Measurements from ENCODE around the gene STARD13.
A peak's percentile ranks its signal among the peaks of the same experiment; 100 is the strongest.

The STARD13 gene

DNA sequence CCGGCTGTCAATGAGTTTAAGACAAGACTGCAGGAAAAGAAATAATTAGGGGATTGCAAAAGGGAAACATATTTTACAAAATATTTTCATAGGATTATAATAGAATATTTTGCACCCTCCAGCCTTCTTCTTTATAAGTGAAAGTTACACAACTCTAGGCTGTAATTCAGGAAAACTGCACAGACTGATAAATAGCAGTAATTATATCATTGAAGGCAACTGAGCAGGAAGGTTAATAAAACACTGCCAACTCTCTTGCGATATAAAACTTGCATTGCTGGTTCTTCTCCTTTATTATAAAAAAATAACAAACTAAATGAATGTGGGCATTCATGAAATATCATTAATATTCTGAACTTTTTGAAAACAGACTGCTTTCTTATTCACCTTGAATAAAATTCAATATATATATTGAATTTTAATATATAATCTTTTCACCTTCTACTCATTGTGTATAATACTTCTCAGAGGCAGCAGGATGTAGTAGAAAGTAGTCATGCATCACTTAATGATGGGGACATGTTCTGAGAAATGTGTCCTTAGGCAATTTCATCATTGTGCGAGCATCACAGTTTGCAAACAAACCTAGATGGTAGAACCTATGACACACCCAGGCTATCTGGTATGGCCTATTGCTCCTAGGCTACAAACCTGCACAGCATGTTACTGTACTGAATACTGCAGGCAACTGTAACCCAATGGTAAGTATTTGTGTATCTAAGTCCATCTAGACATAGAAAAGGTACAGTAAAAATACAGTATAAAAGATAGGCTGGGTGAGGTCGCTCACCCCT, 24.9 kb upstream of the STARD13 start:
- no peak for DNase-seq

DNA sequence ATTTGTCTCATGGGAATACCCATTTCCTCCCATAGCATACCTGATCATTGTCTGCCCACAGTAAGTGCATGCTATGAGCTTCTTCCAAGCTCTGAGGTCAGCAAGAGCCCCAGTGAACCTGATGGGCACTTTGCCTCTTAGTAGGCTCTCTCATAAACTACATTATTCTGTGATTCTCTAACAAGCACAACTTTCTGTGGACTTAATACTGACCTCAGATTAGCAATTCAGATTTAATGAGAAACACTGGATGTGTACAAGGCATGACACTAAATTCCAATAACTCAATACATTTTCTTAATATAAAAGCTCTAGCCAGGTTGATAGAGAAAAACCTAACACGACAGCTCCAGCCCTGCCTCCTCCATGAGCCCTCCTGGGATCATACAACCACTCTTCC, 23.3 kb upstream of the STARD13 start:
- no peak for DNase-seq

DNA sequence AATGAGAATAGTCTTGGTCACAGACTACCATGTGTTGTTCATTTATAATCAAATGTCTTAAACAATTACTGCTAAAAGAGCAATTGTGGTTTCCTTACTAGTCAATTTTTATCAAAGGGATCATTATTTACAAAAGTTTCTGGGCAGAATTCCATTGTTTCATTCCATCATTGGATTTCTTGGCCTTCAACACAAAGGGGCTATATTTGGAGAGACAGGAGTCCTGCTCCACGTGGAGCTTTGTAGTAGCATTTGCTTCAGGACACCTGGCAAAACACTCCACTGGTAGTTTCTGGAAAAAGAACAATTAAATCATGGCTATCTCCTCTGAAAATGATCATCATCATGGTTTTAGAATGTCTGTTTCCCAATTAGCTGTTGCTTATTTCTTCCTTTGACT, 22.3 kb upstream of the STARD13 start:
- no peak for DNase-seq

DNA sequence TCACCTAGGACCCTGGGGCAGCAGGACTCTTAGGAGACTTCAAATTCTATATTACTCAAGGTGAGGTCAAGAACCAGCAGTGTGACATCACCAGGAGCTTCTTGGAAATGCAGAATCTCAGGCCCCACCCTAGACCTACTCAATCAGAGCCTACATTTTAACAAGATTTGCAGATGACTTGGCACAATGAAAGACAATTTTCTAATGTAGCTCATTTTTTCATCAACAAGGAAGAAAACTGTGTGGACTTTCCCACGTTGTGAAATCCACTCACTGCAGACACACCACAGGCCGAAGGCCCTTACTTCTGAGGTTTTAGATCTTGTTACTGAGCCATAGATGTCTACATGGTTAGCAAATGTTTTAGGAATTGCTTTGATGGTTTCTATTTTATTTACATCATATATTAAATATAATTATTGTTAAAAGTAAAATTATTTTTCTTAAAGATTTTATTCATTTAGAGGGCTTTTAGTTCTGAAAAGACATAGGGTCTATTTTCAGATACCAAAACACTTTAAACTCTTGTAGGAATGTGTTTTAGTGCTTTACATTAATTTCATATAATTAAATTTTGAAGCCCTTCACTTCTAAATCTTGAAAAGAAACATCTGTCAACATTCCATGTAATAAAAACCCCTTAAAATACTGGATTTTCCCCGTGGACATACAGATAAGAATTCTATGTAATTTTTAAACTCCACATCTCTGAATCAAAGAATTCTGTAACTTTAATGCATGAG, 18.5 kb upstream of the STARD13 start:
- DNase-seq: no peak

DNA sequence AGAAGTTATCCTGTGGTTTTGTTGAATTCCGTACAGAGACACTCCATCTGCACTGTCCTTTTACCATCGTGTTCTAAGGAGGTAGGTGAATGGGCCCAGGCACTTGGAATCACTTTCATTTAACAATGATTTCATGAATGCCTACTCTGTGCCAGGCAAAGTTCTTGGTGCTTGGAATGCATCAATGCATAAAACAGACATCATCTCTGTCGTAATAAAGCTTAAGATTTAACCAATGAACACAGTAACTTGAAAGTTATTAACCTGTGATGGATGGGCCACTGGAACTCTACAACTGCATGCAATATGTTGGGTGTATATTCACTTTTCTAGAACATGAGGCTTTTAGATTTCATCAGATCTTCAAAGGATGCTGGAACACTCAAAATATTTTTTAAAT, 14.1 kb upstream of the STARD13 start:
- DNase-seq: no peak

DNA sequence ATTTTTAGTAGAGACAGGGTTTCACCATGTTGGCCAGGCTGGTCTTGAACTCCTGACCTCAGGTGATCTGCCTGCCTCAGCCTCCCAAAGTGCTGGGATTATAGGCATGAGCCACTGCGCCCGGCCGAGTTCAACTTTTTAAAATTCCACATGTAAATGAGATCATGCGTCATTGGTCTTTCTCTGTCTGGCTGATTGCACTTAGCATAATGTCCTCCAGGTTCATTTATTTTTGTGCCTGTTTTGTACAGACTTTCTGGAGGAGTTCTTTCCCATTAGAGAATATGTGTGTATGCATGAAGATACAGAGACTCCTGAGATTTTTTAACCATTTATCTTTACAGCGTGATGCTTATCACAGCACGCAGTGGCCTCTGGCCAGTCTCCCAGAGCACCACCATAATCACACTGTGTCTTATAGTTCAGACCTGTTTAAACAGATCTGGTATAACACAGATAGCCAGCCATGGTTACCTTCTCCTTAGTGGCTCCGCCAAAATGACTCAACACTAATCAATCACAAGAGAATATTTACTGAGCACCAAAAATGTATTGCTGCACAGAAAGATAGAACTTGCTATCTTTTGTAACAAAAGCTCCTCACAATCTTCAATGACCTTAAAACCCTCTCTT, 11.4 kb upstream of the STARD13 start:
- DNase-seq: no peak

DNA sequence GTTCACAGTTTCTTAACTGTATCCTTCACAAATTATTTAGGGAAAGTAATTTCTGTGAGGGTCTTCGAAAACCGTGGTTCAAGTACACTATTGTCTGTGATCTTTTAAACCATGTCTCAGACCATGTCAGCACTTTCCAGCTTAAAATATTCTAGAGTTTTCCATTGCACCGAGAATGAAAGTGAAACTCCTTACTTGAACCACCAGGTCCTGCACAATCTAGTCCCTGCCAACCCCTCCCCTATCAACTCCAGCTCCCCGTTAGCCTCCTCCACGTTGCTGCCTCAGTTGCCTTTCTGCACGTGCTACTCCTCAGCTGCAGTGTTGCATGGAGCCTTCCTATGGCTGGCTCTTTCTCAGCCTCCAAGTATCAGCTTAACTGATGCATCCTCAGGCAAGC, 7.2 kb upstream of the STARD13 start:
- DNase-seq: no peak

DNA sequence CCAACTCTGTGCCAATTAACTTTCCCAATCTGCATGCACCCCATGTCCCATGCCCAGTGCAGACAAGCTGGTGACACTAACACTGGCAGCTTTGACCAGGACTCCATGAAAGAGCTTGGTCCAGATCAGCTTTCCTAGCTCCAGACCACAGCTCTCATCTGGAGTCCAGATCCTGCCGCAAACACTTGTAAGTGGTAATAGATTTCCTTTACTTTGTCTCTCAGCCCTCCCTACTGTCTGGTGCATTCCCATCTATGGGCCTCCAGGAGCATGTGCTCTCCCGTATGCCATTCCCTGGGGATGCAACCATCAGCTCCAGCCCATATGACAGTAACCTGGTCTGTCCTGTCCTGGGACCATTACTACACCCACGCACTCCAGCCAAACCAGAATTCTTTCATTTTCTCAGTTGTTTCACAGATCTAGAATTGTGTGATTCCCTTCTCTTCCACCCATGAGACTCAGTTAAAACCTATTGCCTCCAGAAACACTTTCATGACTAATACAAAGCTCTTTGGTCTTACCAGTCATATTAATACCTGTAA, 4.9 kb upstream of the STARD13 start:
- no peak for DNase-seq

DNA sequence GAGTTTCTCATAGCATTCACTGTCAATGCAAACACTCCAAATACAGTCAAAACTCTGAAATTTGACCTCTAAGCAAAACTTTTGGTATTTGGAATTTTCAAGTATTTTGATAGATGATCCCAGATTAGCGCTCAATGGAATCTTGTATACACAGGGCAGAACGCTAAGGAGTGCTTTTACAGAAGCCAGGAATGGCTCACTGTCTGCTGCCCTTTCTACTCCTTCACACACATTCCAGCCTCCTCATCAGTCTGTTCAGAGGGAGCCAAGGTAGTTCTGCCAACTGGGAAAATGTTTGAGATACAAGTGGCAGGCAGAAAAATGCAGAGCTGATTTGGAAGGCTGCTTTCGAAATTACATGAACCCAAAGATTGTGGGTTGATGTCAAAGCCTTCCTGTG, 4.4 kb upstream of the STARD13 start:
- no peak for DNase-seq

DNA sequence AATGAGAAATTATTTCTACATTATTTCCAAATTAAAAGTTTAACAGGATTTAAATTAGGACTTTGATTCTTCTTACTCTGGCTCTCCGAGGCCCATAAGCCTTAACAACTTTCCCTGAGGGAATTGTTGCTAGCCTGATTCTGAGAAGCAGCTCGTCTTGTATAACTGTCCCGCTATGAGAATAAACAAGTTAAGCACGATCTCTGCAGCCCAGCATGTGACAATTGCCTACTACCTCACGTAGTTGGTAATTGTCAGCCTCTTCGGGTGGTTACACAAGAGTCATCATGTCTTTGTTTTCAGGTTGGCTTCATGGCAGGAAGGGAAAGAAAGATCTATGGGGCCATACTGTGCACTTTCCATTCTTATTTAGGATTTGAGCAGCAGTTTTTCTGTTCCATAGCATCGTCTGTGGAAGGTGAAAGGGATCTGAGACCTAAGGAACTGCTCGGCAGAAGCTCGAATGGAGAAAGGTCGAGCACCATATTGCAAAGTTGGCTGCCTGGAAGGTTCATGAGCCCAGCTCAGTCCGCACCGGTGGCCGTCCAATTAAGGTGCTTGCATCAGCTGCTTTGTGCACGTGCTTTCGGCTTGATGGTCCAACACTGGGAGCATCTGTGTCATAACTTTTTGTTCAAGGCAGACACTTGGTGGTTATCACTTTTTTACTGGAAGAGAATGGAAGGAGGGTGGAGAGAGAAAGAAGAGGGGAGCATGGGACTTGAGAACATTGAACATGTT, 1.8 kb upstream of the STARD13 start:
- no peak for DNase-seq

DNA sequence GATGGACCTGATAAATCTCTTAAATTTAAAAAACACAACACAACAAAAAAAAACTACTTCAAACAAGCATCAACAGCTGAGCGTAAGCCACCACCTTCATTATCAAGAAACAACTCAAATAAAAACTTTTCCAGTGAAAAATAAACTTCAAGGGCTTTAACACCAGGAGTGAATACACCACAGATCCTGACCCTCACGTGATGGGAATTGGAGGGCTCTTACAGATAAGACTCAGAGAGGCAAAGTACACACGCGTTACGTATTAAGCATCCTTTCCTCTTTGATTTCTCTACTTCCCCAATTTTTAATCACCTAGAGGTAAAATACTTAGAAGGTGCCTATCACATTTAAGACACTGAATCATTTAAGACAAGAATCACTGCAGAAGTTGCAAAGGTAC, 573 bp upstream of the STARD13 start:
- no peak for DNase-seq

DNA sequence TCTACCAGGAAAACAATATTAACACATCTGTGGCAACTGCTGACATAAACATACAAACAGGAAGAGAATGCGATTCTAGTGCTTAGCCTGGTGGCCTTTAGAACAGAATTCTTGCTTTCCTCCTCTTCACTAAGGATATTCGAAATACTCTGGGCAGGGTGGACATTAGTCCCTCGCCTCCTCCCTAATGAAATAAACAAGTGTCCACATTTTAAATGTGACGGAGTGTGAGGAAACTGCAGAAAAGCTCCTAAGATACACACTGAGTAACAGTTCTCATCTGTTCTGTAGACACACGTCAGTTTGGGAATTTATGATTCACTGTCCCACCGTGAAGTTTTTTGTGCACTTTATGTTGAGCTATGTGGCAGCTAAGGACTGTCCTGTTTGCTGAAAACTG, 639 bp downstream of the STARD13 start:
- no peak for DNase-seq

DNA sequence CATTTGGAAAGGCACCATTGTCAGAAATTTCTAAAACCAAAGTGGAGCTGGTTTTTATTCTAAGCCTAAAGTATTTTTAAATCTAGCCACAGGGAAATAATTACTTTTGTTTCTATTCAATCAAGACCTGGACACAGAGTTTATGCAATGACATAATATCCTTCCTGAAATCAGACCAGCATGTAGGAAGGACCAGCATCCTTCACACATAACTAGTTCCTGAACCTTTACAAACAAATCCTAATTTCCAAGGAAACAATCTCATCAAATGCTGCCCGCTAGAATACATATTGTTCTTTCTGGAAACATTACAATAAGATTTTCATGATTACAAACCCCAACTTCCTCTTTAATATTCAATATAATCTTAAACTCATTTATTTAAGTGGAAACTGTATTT, 1.5 kb downstream of the STARD13 start:
- DNase-seq: no peak

DNA sequence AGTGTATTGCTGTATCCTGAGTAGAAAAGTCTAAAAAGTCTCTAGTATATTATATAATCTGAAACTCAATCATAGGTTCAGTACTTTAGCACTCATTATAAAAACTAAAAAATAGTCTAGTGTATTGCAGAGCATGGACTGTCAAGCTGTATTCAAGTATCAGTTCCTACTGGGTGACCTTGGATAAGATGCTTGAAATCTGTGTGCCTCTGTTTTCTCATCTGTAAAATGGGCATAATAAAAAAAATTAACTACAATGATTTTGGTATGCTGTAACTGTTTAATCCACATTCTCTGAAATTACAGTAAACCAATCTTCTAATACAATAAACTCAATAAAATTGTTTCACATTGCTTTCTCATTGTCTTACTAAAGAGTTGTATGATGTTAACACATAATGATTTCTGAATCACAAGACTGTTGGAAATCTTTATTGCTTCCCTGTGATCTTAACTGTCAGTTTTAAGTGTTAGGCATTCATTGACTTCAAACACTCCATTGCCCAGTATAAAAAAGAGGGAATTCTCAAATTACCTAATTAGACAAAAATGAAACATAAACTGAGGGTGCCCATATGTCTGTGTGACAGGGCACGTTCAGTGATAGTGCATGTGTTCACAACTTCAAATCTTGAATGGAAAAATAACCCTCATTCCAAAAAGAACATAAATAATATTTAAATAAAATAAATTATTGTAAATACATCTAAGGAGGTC, 2.2 kb downstream of the STARD13 start:
- no peak for DNase-seq

DNA sequence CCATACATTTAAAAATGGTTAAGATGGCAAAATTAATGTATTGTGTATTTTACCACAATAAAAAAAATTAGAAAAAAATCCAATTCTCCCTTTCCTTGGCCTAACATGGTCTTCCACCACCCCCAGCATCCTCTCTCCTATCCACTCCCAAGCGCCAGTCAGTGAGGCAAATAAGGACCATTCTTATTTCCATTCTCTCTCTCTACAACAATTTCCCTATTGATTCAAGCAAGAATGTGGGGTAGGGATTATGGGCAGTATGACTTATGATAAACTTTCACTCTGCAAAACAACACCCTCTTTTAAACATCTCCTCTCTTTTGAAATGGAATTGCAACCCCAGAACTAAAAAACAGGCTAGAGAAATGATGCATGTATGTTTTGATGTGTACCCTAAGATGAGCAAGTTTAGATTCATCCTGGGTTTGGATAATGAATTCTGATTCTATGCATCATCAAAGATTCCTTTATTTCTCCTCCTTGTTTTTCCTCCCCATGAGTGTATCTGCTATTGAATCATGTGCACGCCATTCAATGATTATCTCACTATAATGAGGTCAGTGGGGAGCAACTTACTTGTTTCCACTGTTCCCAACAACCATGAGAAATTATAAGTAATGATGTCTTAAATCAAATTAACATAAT, 3.5 kb downstream of the STARD13 start:
- no peak for DNase-seq

DNA sequence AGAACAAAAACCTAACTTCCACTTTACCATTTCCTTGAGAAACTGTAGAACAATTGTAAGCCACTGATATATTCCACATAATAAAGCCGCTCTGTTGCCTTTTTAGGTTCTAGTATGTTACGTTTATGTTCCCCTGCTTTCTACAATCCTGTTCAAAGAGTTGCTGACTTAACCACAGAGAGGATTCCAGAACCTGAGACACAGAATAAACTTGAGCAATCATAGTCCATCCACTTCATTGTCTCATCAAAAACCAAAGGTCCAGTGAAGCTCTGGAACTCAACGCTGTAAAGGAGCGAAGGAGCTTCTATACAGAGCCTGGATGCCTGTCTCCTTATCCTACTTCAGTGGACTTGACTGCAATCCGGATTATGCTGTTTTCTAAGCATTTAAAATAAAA, 4.6 kb downstream of the STARD13 start:
- DNase-seq: no peak

DNA sequence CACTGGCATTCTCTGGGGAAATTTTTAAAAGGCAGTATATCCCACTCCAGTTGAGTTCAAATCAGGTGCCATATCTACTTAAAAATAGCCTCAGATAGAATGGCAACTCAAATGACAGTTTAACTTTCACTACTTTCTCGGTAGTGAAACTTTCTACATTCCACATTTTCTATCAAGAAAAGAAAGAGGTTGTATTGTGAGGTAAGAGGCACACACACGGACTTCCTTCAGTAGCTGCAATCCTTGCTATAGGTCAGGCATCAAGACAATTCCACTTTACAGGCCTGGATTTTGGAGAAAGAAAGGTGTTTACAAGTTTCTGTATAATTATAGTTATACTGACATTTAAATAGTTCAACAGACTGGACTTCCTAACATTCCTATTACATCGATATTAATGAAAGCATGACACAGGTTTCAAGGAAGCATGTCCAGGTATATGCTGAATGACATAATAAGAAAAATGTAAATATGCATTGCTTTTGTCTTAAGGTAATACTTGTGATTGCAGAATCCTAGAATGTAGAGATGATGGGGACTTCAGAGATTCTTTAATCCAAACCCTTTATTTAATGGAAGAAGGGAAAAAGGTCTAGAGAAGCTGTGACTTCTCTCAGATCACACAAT, 5.2 kb downstream of the STARD13 start:
- DNase-seq: no peak

DNA sequence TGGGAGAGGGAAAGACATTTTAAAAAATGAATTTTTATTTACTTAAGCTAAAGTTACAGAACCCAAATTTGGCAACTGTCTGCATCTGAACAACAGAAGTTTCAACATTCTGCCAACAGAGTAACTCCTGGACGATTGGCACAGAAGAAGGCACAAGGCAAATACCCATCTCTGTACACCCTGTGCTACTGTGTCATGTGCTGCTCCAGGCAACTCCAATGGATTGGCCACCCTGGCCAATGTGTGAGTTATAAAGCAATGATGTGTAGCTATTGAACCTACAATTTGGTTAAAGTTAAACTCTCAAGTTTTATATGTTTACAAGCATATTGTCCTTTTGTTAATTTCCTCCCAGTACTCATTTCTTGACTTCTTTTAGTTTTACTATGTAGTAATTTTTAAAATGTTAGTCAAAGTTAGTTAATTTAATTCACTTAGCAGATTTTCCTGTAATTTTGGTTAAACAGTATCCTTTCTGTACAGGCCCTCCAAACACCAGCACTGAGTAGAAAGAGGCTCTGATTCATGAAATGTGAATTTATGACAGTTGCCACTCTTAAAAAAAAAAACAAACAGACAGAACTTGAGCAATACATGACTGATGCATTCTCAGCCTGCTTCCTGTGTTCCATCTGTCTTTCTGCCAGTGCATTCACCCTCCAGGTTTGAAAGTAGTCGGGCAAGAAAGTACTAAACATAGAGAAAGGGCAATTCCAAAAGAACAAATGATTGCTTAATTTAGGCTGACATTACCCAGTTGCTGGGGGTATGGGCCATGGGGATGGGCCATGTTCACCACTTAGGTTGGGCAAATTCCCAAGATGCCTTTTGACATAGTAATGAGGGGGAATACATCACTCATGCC, 5.9 kb downstream of the STARD13 start:
- peak; percentile 36 for DNase-seq

DNA sequence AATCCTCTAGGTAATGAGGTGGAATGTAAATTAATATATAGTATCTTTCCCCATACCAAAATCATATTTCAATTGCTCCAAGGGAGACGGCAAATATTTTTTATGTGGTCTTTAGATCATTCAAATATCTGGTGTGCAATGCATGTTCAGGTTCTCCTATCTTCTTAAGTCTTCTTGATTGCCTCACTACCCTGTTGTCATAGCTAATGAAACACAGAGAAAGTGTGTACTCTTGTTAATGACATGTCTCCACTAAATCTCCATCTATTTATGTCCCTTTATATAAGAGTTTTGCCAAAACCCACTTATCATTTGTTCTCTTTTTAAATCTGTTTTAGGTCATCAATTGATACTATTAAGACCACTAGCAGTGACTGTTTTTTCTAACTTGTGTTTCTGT, 6.6 kb downstream of the STARD13 start:
- no peak for DNase-seq

DNA sequence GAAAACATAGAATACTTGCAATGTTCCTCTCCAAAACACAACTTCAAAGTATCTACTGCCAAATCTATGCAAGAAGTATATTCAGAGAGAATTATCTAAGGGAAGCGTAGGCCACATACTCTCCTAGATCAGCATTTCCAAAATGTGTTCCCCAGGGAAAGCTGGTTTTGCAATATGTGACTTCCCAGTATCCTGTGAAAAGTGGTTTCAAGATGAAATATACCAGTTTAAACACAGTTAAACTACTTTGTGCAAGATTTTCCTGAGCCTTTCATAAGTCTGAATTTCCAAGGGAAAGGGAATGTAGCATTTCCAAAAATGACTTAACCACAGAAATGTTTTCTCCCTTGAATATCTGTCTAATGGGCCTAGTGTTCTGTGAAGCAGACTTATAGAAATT, 7.6 kb downstream of the STARD13 start:
- no peak for DNase-seq
